Muscle layer of duodenum (tissue), 2 donors: Measurements from ENCODE around the gene DCP1A.
"Not testable (repeated sequence)": the region's sequence is repeated elsewhere in the genome, so short reads cannot be mapped to it uniquely, and the experiment has no call there.

ENCODE experiments used
- H3K27ac ChIP-seq: one replicate; pipeline ENCODE4 v1.7.0; 2013; ENCODE audit warnings: mild to moderate bottlenecking, low read length
- H3K27me3 ChIP-seq: one replicate; pipeline ENCODE4 v1.7.0; 2013; ENCODE audit warnings: low read depth, mild to moderate bottlenecking, control low read depth, low read length
- H3K36me3 ChIP-seq, 2 donors: one replicate each; pipeline ENCODE4 v1.7.0; 2013; ENCODE audit warnings: low read length in 2 of 2, control low read depth in 1 of 2, mild to moderate bottlenecking in 1 of 2; ENCODE audit not compliant: insufficient read depth in 2 of 2, control insufficient read depth in 1 of 2
- H3K4me1 ChIP-seq, 2 donors: one replicate each; pipeline ENCODE4 v1.7.0; 2013; ENCODE audit warnings: low read length in 2 of 2, mild to moderate bottlenecking in 2 of 2, control low read depth in 1 of 2, moderate library complexity in 1 of 2; ENCODE audit not compliant: insufficient read depth in 2 of 2, control insufficient read depth in 1 of 2
- H3K4me3 ChIP-seq, 2 donors: one replicate each; pipeline ENCODE4 v1.7.0; 2013; ENCODE audit warnings: low read length in 2 of 2, low read depth in 1 of 2, mild to moderate bottlenecking in 1 of 2
- H3K9me3 ChIP-seq, 2 donors: one replicate each; pipeline ENCODE4 v1.7.0; 2013; ENCODE audit warnings: low read length in 2 of 2, control low read depth in 1 of 2, mild to moderate bottlenecking in 1 of 2; ENCODE audit not compliant: control insufficient read depth in 1 of 2
- donor health status: healthy.

Gene DCP1A

GRCh38 chr3:53354945-53355498 lies 7.7 kb upstream of the DCP1A start:
- no peaks in the 10 kb centered on the region for H3K36me3 ChIP-seq
- no peak overlapping the region for H3K4me3 ChIP-seq
- H3K4me1 ChIP-seq: no peaks in the 10 kb centered on the region
- no peak overlapping the region for H3K27ac ChIP-seq
- no peaks in the 10 kb centered on the region for H3K9me3 ChIP-seq
- H3K27me3 ChIP-seq: no peaks in the 10 kb centered on the region

- H3K4me3 ChIP-seq: no peak overlapping the region
- H3K36me3 ChIP-seq: no peaks in the 10 kb centered on the region
- H3K9me3 ChIP-seq: no peaks in the 10 kb centered on the region
Observed at GRCh38 chr3:53353202-53353601, 5.9 kb upstream of the DCP1A start.

GRCh38 chr3:53350652-53351051 lies 3.3 kb upstream of the DCP1A start:
- Histone ChIP-seq H3K36me3 (no peaks in the 10 kb centered on the region), H3K4me3 (no peak overlapping the region), H3K4me1 (peaks cover 4 to 9% of the 10 kb centered on the region in 2 donors), H3K27ac (no peak overlapping the region), H3K27me3 (no peaks in the 10 kb centered on the region), H3K9me3 (no peaks in the 10 kb centered on the region)

More at GRCh38 chr3:53353202-53353601, 5.9 kb upstream of the DCP1A start:
- H3K27ac ChIP-seq: no peak overlapping the region
- H3K27me3 ChIP-seq: no peaks in the 10 kb centered on the region
- no peaks in the 10 kb centered on the region for H3K4me1 ChIP-seq

- peak overlapping the region; percentile 96 for H3K27ac ChIP-seq
- H3K4me3 ChIP-seq: peak overlapping the region; percentile 97 to 99
- peaks cover 13 to 24% of the 10 kb centered on the region in 2 donors for H3K4me1 ChIP-seq
- not testable (repeated sequence) for H3K9me3 ChIP-seq, H3K36me3 ChIP-seq, H3K27me3 ChIP-seq
Observed at GRCh38 chr3:53348118-53348517, 775 bp upstream of the DCP1A start.

- Histone ChIP-seq H3K9me3 (no peaks in the 10 kb centered on the region), H3K4me1 (peaks cover 13 to 33% of the 10 kb centered on the region in 2 donors), H3K27me3 (no peaks in the 10 kb centered on the region), H3K4me3 (peak overlapping the region; percentile 97 to 99), H3K27ac (peak overlapping the region; percentile 96), H3K36me3 (peaks cover 12 to 13% of the 10 kb centered on the region in 2 donors)
Observed at GRCh38 chr3:53346922-53347260, 452 bp downstream of the DCP1A start.

GRCh38 chr3:53346514-53346913 lies 829 bp downstream of the DCP1A start:
- no peaks in the 10 kb centered on the region for H3K27me3 ChIP-seq
- H3K36me3 ChIP-seq: peaks cover 13 to 15% of the 10 kb centered on the region in 2 donors
- H3K9me3 ChIP-seq: no peaks in the 10 kb centered on the region
- H3K4me3 ChIP-seq: peak overlapping the region; percentile 97 to 99
- peak overlapping the region; percentile 96 for H3K27ac ChIP-seq
- peaks cover 13 to 33% of the 10 kb centered on the region in 2 donors for H3K4me1 ChIP-seq

GRCh38 chr3:53342353-53342752 lies 5.0 kb downstream of the DCP1A start:
- H3K27ac ChIP-seq: no peak overlapping the region
- H3K4me1 ChIP-seq: peaks cover 13 to 28% of the 10 kb centered on the region in 2 donors
- H3K9me3 ChIP-seq: no peaks in the 10 kb centered on the region
- peak overlapping the region in 1 of 2 donors; percentile 7 for H3K4me3 ChIP-seq
- H3K36me3 ChIP-seq: peaks cover 24 to 40% of the 10 kb centered on the region in 2 donors
- no peaks in the 10 kb centered on the region for H3K27me3 ChIP-seq

GRCh38 chr3:53337167-53337940 lies 10.0 kb downstream of the DCP1A start:
- Histone ChIP-seq H3K4me3 (no peak overlapping the region), H3K36me3 (peaks cover 19 to 45% of the 10 kb centered on the region in 2 donors), H3K27ac (no peak overlapping the region), H3K9me3 (no peaks in the 10 kb centered on the region), H3K27me3 (no peaks in the 10 kb centered on the region), H3K4me1 (peaks cover 0 to 2% of the 10 kb centered on the region in 2 donors)

GRCh38 chr3:53334742-53335141 lies 12.6 kb downstream of the DCP1A start:
- Histone ChIP-seq H3K9me3 (no peaks in the 10 kb centered on the region), H3K4me3 (no peak overlapping the region), H3K27me3 (no peaks in the 10 kb centered on the region), H3K27ac (no peak overlapping the region), H3K4me1 (no peaks in the 10 kb centered on the region), H3K36me3 (peaks cover 17 to 36% of the 10 kb centered on the region in 2 donors)

GRCh38 chr3:53331871-53332270 lies 15.5 kb downstream of the DCP1A start:
- Histone ChIP-seq H3K27me3 (no peaks in the 10 kb centered on the region), H3K4me3 (no peak overlapping the region), H3K9me3 (no peaks in the 10 kb centered on the region), H3K36me3 (peaks cover 17 to 22% of the 10 kb centered on the region in 2 donors), H3K4me1 (peaks cover 3 to 7% of the 10 kb centered on the region in 2 donors), H3K27ac (no peak overlapping the region)

GRCh38 chr3:53329897-53330296 lies 17.4 kb downstream of the DCP1A start:
- Histone ChIP-seq H3K4me1 (peaks cover 7 to 14% of the 10 kb centered on the region in 2 donors), H3K36me3 (peaks cover 21 to 23% of the 10 kb centered on the region in 2 donors), H3K9me3 (no peaks in the 10 kb centered on the region), H3K4me3 (no peak overlapping the region), H3K27ac (no peak overlapping the region), H3K27me3 (no peaks in the 10 kb centered on the region)
